OCI-LY1 (cell line): Measurements from ENCODE around the gene KAT6B.

Experiments
- H2AFZ ChIP-seq: fragments of 200-600 bp; sonication (generic), shearing (Covaris generic); 2 replicates; pipeline ENCODE4 v1.6.0; 2014; ENCODE audit warnings: antibody characterized with exemption, mild to moderate bottlenecking, low read length
- H3F3A ChIP-seq: fragments of 200-600 bp; sonication (generic), shearing (Covaris generic); 2 replicates; pipeline ENCODE4 v1.6.0; 2014; ENCODE audit warnings: mild to moderate bottlenecking, antibody characterized with exemption, low read length, moderate library complexity; ENCODE audit not compliant: insufficient read depth
- H3K27ac ChIP-seq: fragments of 200-600 bp; sonication (generic); 2 replicates; pipeline ENCODE4 v1.5.1; 2014; ENCODE audit warnings: low read length, mixed run types, mild to moderate bottlenecking, low read depth; ENCODE audit not compliant: poor library complexity, severe bottlenecking
- H3K27me3 ChIP-seq: fragments of 200-600 bp; sonication (generic); 2 replicates; pipeline ENCODE4 v1.6.0; 2014; ENCODE audit warnings: antibody characterized with exemption, mild to moderate bottlenecking, low read length, moderate library complexity; ENCODE audit not compliant: insufficient read depth
- H3K36me3 ChIP-seq: fragments of 200-600 bp; sonication (generic); 2 replicates; pipeline ENCODE4 v1.6.1; 2014; ENCODE audit warnings: mild to moderate bottlenecking, antibody characterized with exemption, low read length, moderate library complexity, mixed read lengths; ENCODE audit not compliant: insufficient read depth
- H3K4me1 ChIP-seq: fragments of 200-600 bp; sonication (generic); 2 replicates; pipeline ENCODE4 v1.5.1; 2014; ENCODE audit warnings: mild to moderate bottlenecking, low read length, moderate library complexity; ENCODE audit not compliant: insufficient read depth, severe bottlenecking
- H3K4me2 ChIP-seq: fragments of 200-600 bp; sonication (generic), shearing (Covaris generic); 2 replicates; pipeline ENCODE4 v1.6.1; 2014; ENCODE audit warnings: low read length
- H3K4me3 ChIP-seq: fragments of 200-600 bp; sonication (generic); 2 replicates; pipeline ENCODE4 v1.5.1; 2014; ENCODE audit warnings: low read length, low read depth, mild to moderate bottlenecking, mixed read lengths; ENCODE audit not compliant: poor library complexity, severe bottlenecking
- H3K79me2 ChIP-seq: fragments of 200-600 bp; shearing (Covaris generic); 2 replicates; pipeline ENCODE4 v1.6.1; 2016; ENCODE audit warnings: mixed run types, low read length, mixed read lengths; ENCODE audit not compliant: insufficient read depth
- H3K9ac ChIP-seq: fragments of 200-600 bp; sonication (generic), shearing (Covaris generic); 2 replicates; pipeline ENCODE4 v1.6.1; 2014; ENCODE audit warnings: mild to moderate bottlenecking, low read length, mixed read lengths
- H3K9me2 ChIP-seq: fragments of 200-600 bp; sonication (generic), shearing (Covaris generic); 2 replicates; pipeline ENCODE4 v1.6.1; 2014; ENCODE audit warnings: low read depth, mild to moderate bottlenecking, low read length, mixed read lengths
- H3K9me3 ChIP-seq: fragments of 200-600 bp; shearing (Covaris generic); 2 replicates; pipeline ENCODE4 v1.6.1; 2014; ENCODE audit warnings: low read length, mixed read lengths
- H4K20me1 ChIP-seq: fragments of 200-600 bp; sonication (generic), shearing (Covaris generic); 2 replicates; pipeline ENCODE4 v1.6.0; 2016; ENCODE audit warnings: mild to moderate bottlenecking, low read length; ENCODE audit not compliant: insufficient read depth
- EZH2 ChIP-seq: fragments of 200-600 bp; sonication (generic), shearing (Covaris generic); IDR thresholded peaks from 2 replicates; pipeline ENCODE4 v1.8.0; 2017; ENCODE audit warnings: borderline replicate concordance, mixed run types, mild to moderate bottlenecking, antibody characterized with exemption, low read length, moderate library complexity, mixed read lengths
- TF ChIP-seq, protein P1 (sequence below): fragments of 200-600 bp; sonication (generic), shearing (Covaris generic); IDR thresholded peaks from 2 replicates; pipeline ENCODE4 v1.5.1; 2017; ENCODE audit warnings: mild to moderate bottlenecking, antibody characterized with exemption, low read length, moderate library complexity, mixed read lengths

KAT6B gene

DNA sequence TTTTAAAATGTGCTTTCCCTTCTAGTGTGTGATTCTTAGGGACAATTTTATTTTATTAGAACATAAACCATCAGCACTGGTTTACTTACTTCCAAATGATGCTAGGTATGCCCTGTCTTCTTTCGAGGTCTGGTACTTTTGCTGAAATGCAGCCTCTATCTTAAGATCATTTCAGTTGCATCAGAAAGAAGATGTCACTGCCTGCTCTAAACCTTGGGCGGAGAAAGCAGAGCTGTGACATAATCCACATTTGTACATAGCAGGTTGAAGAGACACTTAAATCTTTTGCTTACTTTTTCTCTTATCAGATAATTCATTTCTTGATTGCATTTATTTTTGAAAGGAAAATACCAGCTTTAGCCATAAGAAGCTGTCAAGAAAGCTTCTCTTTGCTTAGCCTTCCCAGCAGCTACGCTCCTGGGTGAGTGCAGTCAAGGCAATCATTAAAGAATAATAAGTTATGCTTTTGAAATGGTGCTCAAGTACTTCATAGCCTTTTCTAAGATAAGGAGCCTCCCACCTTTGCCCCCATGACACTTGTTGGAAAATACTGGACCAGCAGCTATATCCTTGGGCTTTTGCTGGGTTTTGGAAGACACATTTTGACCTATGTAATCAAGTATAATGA, 176.7 kb downstream of the KAT6B start:
- H3K4me2 ChIP-seq, result no peak overlapping the region
- H3K4me1 ChIP-seq, result peaks cover 14% of the 10 kb centered on the region
- H3K4me3 ChIP-seq, result no peak overlapping the region
- peaks cover 22% of the 10 kb centered on the region for H3K36me3 ChIP-seq
- no peak overlapping the region for H3K9ac ChIP-seq
- H3K9me3 ChIP-seq, result no peaks in the 10 kb centered on the region
- H3F3A ChIP-seq, result no peaks in the 10 kb centered on the region
- TF ChIP-seq, protein P1, sequence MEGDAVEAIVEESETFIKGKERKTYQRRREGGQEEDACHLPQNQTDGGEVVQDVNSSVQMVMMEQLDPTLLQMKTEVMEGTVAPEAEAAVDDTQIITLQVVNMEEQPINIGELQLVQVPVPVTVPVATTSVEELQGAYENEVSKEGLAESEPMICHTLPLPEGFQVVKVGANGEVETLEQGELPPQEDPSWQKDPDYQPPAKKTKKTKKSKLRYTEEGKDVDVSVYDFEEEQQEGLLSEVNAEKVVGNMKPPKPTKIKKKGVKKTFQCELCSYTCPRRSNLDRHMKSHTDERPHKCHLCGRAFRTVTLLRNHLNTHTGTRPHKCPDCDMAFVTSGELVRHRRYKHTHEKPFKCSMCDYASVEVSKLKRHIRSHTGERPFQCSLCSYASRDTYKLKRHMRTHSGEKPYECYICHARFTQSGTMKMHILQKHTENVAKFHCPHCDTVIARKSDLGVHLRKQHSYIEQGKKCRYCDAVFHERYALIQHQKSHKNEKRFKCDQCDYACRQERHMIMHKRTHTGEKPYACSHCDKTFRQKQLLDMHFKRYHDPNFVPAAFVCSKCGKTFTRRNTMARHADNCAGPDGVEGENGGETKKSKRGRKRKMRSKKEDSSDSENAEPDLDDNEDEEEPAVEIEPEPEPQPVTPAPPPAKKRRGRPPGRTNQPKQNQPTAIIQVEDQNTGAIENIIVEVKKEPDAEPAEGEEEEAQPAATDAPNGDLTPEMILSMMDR, result no peak
- TF ChIP-seq EZH2, result no peak
- H3K27ac ChIP-seq, result no peak overlapping the region
- H4K20me1 ChIP-seq, result no peaks in the 10 kb centered on the region
- no peak overlapping the region for H2AFZ ChIP-seq
- H3K27me3 ChIP-seq, result no peaks in the 10 kb centered on the region
- H3K79me2 ChIP-seq, result no peaks in the 10 kb centered on the region
- H3K9me2 ChIP-seq, result no peaks in the 10 kb centered on the region

DNA sequence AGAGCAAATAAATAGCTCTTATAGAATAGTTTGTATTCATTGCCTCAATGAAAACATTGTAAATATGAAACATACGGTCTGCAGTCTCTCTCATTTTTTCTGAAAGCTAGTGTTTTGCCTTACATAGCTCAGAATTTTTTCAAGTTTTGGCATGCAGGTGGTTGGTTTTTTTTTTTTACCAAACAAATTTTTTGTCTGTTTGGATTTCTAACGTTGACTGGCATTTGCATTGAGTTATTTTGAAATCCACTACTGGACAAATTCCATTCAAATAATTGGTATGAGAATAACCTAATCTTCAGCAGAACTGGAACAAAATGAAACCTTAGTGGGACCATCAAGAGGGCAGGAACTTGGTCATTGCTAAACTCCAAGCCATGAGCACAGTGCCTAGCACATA, 177.5 kb downstream of the KAT6B start:
- H3K9me2 ChIP-seq, result no peaks in the 10 kb centered on the region
- H3K4me3 ChIP-seq, result no peak overlapping the region
- H3K36me3 ChIP-seq, result peaks cover 15% of the 10 kb centered on the region
- no peaks in the 10 kb centered on the region for H3F3A ChIP-seq
- H3K4me2 ChIP-seq, result no peak overlapping the region
- TF ChIP-seq EZH2, result no peak
- TF ChIP-seq, protein P1, result no peak
- H2AFZ ChIP-seq, result no peak overlapping the region
- H3K27me3 ChIP-seq, result no peaks in the 10 kb centered on the region
- no peak overlapping the region for H3K27ac ChIP-seq
- H3K9ac ChIP-seq, result no peak overlapping the region
- H3K79me2 ChIP-seq, result no peaks in the 10 kb centered on the region
- no peaks in the 10 kb centered on the region for H4K20me1 ChIP-seq
- no peaks in the 10 kb centered on the region for H3K9me3 ChIP-seq
- peaks cover 17% of the 10 kb centered on the region for H3K4me1 ChIP-seq

DNA sequence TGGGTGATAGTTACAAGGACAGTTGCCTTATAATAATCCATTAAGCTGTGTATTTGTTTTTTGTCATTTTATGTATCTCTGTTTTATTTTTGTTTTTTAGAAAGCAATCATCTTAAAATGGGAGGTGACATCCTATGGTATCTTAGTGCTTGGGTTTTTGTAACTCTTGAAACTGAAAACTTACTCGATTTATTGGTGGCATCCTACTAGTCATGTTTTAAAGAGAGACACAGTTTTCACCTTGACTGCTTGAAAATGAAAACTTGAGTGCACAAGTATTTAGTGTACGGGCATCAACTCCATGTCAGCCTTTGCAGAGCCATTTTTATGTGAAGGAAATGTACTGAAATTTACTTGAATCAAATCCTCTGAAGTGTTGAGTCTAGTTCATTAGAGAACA, 181.2 kb downstream of the KAT6B start:
- H3K36me3 ChIP-seq, result no peaks in the 10 kb centered on the region
- TF ChIP-seq, protein P1, result no peak
- no peak for TF ChIP-seq EZH2
- no peak overlapping the region for H3K4me2 ChIP-seq

More for the DNA sequence above, 181.2 kb downstream of the KAT6B start:
- no peaks in the 10 kb centered on the region for H3K9me2 ChIP-seq
- H3K79me2 ChIP-seq, result no peaks in the 10 kb centered on the region
- no peaks in the 10 kb centered on the region for H3K9me3 ChIP-seq
- H3K9ac ChIP-seq, result no peak overlapping the region
- H2AFZ ChIP-seq, result no peak overlapping the region
- no peaks in the 10 kb centered on the region for H4K20me1 ChIP-seq
- no peaks in the 10 kb centered on the region for H3F3A ChIP-seq
- H3K4me1 ChIP-seq, result peaks cover 26% of the 10 kb centered on the region
- H3K4me3 ChIP-seq, result no peak overlapping the region
- H3K27me3 ChIP-seq, result no peaks in the 10 kb centered on the region
- H3K27ac ChIP-seq, result no peak overlapping the region
